KOPT-K1 (cell line): ENCODE measurements around the gene PGPEP1.
"Not testable (repeated sequence)": the region's sequence is repeated elsewhere in the genome, so short reads cannot be mapped to it uniquely, and the experiment has no call there.

Experiments
- H3K27ac ChIP-seq: fragments of 200-600 bp; sonication (generic); 2 replicates; pipeline ENCODE4 v1.5.1; 2016; ENCODE audit warnings: antibody characterized with exemption, mild to moderate bottlenecking, low read depth, low read length; ENCODE audit not compliant: poor library complexity, severe bottlenecking
- H3K36me3 ChIP-seq: fragments of 200-600 bp; sonication (generic); 2 replicates; pipeline ENCODE4 v1.5.1; 2017; ENCODE audit warnings: antibody characterized with exemption, mild to moderate bottlenecking, low read length, moderate library complexity; ENCODE audit not compliant: insufficient read depth
- H3K9me3 ChIP-seq: fragments of 200-600 bp; sonication (generic); 2 replicates; pipeline ENCODE4 v1.5.1; 2017; ENCODE audit warnings: antibody characterized with exemption, low read length, mild to moderate bottlenecking; ENCODE audit not compliant: insufficient read depth, poor library complexity, severe bottlenecking

The PGPEP1 gene

GRCh38 chr19:18317961-18318800 is 22.2 kb upstream of the PGPEP1 start:
- Histone ChIP-seq H3K36me3 (peaks cover 43% of the 10 kb centered on the region), H3K9me3 (no peaks in the 10 kb centered on the region), H3K27ac (peak overlapping the region; percentile 94)

- Histone ChIP-seq H3K36me3 (peaks cover 28% of the 10 kb centered on the region), H3K9me3 (no peaks in the 10 kb centered on the region), H3K27ac (peak overlapping the region; percentile 94)
Observed at GRCh38 chr19:18319591-18320135, 20.7 kb upstream of the PGPEP1 start.

- H3K27ac ChIP-seq, result peak overlapping the region; percentile 94
- peaks cover 14% of the 10 kb centered on the region for H3K36me3 ChIP-seq
- H3K9me3 ChIP-seq, result no peaks in the 10 kb centered on the region
Observed at GRCh38 chr19:18320865-18321733, 19.3 kb upstream of the PGPEP1 start.

DNA sequence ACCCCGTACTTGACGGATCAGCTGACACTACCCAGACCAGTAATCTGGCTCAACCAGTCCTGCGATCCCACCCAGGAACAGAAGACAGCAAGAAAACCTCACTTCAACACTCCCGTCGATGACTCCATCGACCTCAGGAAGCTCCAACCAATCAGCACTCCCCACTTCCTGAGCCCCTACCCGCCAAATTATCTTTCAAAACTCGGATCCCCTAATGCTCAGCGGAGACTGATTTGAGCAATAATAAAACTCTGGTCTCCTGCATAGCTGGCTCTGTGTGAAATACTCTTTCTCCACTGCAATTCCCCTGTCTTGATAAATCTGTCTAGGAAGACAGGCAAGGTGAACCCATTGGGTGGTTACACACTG is 18.7 kb upstream of the PGPEP1 start:
- peak overlapping the region; percentile 94 for H3K27ac ChIP-seq
- peaks cover 12% of the 10 kb centered on the region for H3K36me3 ChIP-seq
- no peaks in the 10 kb centered on the region for H3K9me3 ChIP-seq

GRCh38 chr19:18322318-18322758 is 18.1 kb upstream of the PGPEP1 start:
- peaks cover 12% of the 10 kb centered on the region for H3K36me3 ChIP-seq
- H3K9me3 ChIP-seq, result no peaks in the 10 kb centered on the region
- H3K27ac ChIP-seq, result peak overlapping the region; percentile 94

GRCh38 chr19:18322759-18323460 is 17.5 kb upstream of the PGPEP1 start, which contains the start of gene LSM4:
Gene LSM4 (minus strand): TSS chr19:18323076. CDS start chr19:18323020, 56 bp downstream.
- Histone ChIP-seq H3K9me3 (no peaks in the 10 kb centered on the region), H3K36me3 (peaks cover 12% of the 10 kb centered on the region), H3K27ac (peak within 1 kb of the TSS; percentile 94)

DNA sequence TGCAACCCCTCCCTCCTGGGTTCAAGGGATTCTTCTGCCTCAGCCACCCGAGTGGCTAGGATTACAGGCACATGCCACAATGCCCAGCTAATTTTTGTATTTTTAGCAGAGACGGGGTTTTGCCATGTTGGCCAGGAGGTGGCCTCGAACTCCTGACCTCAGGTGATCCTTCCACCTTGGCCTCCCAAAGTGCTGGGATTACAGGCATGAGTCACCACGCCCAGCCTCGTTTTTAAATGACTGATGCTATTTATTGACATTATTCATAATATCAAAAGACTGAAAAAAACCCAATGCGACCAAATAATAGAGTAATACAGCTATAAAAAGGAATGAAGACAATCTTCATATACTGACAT is 16.0 kb upstream of the PGPEP1 start:
- H3K36me3 ChIP-seq, result peaks cover 12% of the 10 kb centered on the region
- peak overlapping the region; percentile 94 for H3K27ac ChIP-seq
- not testable (repeated sequence) for H3K9me3 ChIP-seq

- Histone ChIP-seq H3K27ac (no peak overlapping the region), H3K36me3 (no peaks in the 10 kb centered on the region), H3K9me3 (no peaks in the 10 kb centered on the region)
Observed at GRCh38 chr19:18326772-18327171, 13.6 kb upstream of the PGPEP1 start.

DNA sequence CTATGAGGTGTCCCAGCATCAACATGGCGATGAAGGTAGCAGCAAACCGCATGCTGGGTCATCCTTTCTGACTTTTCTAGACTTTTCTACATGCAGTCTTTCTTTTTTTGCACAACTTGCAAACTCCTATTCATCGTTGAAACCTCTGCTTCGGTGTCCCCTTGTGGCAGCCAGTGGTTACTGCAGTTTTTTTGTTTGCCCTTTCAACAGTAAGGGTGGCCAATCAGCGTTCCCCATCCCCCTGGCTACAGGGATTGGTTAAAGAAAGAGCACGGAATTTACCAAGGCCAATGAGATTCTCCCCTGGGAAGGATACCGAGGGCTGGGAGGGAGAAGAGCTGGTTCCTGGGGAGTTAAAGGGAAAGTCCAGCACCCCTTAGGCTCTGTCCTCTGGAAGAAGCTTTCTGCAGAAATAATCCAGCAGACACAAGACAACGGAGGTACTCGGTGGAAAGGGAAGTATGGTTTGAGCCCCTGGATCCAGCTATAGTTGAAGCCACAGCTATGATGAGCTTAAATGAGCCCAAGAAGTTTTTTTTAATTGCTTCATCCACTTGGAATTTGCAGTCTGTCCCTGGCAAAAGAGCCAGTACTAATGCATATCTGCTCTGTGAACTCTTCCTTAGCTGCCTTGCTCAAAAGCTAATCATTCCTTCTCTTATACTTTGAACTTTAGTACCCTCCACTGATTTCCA is 11.9 kb upstream of the PGPEP1 start:
- Histone ChIP-seq H3K9me3 (no peaks in the 10 kb centered on the region), H3K27ac (peak overlapping the region; percentile 54), H3K36me3 (no peaks in the 10 kb centered on the region)

- Histone ChIP-seq H3K27ac (peak overlapping the region; percentile 54), H3K36me3 (no peaks in the 10 kb centered on the region), H3K9me3 (no peaks in the 10 kb centered on the region)
Observed at GRCh38 chr19:18329035-18329376, 11.4 kb upstream of the PGPEP1 start.

DNA sequence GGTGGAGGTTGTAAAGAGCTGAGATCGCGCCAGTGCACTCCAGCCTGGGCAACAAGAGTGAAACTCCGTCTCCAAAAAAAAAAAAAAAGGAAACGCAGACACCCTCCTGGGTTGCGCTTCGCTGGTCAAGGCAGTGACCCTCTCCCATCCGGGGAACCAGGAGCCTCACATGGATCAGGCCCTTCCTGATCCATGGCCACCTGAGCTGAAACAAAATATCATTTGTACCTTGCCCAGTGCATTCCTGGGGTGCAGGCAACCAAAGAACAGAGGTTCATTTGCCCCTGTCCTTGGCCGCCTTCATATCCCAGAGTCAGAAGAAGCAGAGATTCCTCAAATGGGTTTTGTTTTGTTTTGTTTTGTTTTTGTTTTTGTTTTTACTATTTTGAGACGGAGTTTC is 9.5 kb upstream of the PGPEP1 start:
- Histone ChIP-seq H3K27ac (no peak overlapping the region), H3K9me3 (no peaks in the 10 kb centered on the region), H3K36me3 (no peaks in the 10 kb centered on the region)

DNA sequence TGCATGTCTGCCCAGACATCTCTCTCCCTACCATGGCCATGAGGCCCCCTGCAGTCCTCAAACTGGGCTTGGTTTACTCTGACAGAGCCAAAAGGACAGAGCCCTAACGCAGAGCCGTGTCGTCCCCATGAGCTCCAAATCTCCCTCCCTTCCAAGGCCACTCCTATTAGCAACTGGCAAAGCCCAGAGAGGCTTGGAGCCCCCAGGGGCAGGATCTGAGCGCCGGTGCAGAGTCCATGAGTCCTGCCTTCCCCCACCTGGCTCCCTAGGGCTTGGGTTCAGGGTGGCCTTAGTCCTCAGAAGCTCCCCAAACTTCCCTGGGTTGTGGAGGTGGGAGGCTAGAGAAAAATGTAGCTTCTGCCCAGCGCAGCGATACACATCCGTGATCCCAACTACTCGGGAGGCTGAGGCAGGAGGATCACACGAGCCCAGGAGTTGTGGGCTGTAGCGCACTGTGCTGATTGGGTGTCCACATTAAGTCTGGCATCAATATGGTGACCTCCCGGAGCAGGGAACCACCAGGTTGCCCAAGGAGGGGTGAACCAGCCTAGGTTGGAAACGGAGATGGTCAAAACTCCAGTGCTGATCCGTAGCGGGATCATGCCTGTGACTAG is 7.4 kb upstream of the PGPEP1 start:
- H3K27ac ChIP-seq, result no peak overlapping the region
- H3K36me3 ChIP-seq, result no peaks in the 10 kb centered on the region
- H3K9me3 ChIP-seq, result no peaks in the 10 kb centered on the region

- Histone ChIP-seq H3K36me3 (no peaks in the 10 kb centered on the region), H3K27ac (no peak overlapping the region), H3K9me3 (no peaks in the 10 kb centered on the region)
Observed at GRCh38 chr19:18333680-18334079, 6.7 kb upstream of the PGPEP1 start.

DNA sequence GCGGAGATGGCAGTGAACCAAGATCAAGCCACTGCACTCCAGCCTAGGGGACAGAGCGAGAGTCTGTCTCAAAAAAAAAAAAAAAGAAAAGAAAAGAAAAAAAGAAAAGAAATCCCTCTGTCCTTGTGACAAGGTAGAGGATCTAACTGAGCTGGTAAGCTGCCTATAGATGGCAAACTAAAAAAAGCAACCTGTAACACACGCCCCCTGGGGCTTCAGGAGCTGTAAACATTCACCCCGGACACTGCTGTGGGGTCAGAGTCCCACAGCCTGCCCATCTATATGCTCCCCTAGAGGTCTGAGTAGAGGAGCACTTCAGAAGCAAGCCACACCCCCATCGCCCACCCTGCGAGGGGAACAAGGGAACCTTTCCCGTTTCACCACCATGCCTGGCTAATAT is 4.3 kb upstream of the PGPEP1 start:
- no peaks in the 10 kb centered on the region for H3K36me3 ChIP-seq
- no peak overlapping the region for H3K27ac ChIP-seq
- H3K9me3 ChIP-seq, result no peaks in the 10 kb centered on the region
